BLaER1 (cell line): ENCODE data around the gene TSNAX.

Experiments
- H3K27ac ChIP-seq: shearing (Covaris generic); formaldehyde crosslinking; 2 replicates; pipeline ENCODE4 v1.8.1; 2022
- H3K27me3 ChIP-seq: shearing (Covaris generic); formaldehyde crosslinking; 2 replicates; pipeline ENCODE4 v1.8.1; 2022
- H3K36me3 ChIP-seq: shearing (Covaris generic); formaldehyde crosslinking; 2 replicates; pipeline ENCODE4 v1.8.1; 2022
- H3K4me1 ChIP-seq: shearing (Covaris generic); formaldehyde crosslinking; 2 replicates; pipeline ENCODE4 v1.8.1; 2022
- H3K4me2 ChIP-seq: shearing (Covaris generic); formaldehyde crosslinking; 2 replicates; pipeline ENCODE4 v1.8.1; 2022
- H3K4me3 ChIP-seq: shearing (Covaris generic); formaldehyde crosslinking; 2 replicates; pipeline ENCODE4 v1.8.1; 2022
- H3K9ac ChIP-seq: shearing (Covaris generic); formaldehyde crosslinking; 2 replicates; pipeline ENCODE4 v1.8.1; 2022
- H3K9me3 ChIP-seq: shearing (Covaris generic); formaldehyde crosslinking; 2 replicates; pipeline ENCODE4 v1.8.1; 2022
- H4K20me1 ChIP-seq: shearing (Covaris generic); formaldehyde crosslinking; 2 replicates; pipeline ENCODE4 v1.8.1; 2022
- Cebpa-rat ChIP-seq: shearing (Covaris generic); IDR thresholded peaks from 2 replicates; pipeline ENCODE4 v1.8.1; 2022

TSNAX gene

DNA sequence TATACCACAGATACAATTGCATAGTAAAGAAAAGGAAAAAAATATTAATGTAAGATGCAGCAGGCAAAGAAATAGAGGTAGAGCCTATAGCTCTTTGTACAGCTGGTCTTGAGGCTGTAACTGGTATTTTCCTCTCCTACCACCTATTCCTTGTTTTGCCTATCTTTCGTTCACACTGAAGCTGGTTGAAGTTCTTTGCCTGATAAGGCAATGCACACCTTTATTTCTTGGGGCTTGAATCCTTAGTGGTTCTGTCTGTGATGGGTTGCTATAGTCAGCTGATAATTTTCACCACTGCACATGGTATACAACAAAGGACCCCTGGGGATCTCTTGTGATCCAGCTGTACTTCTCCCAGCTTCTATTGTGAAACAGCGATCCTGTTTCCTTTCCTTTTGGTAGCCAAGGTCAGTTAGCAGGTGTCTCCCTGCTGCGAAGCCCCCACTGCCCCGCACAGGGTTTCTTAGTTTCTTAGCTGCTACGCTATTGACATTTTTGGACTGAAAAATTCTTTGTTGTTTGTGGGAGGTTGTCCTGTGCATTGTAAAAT is 9.9 kb upstream of the TSNAX start:
- no peak overlapping the region for H3K4me3 ChIP-seq
- H3K9me3 ChIP-seq: no peaks in the 10 kb centered on the region
- no peaks in the 10 kb centered on the region for H3K27me3 ChIP-seq
- H3K4me1 ChIP-seq: peaks cover 25% of the 10 kb centered on the region
- H3K9ac ChIP-seq: no peak overlapping the region
- no peaks in the 10 kb centered on the region for H3K36me3 ChIP-seq
- H3K27ac ChIP-seq: no peak overlapping the region
- TF ChIP-seq Cebpa-rat: no peak
- H4K20me1 ChIP-seq: no peaks in the 10 kb centered on the region
- H3K4me2 ChIP-seq: peak overlapping the region; percentile 21

DNA sequence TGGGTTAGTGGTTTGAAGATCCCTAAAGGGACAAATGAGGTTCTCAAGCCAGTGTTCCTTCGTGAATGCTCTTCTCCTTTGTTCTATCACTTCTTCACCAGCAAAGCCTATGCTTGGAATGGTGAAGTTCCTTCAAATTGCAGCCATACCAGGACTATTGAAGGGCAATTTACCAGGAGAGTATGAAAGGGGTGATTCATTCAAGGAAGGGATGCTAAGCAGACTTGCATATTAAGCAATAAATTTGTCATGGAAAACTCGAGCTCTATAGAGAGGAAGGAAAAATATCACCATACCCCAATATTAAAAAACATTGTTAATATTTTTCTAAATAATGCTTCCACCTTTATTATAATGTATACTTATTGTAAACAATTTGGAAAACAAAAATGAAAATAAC is 9.3 kb upstream of the TSNAX start:
- H3K27me3 ChIP-seq: no peaks in the 10 kb centered on the region

GRCh38 chr1:231522038-231522437 is 6.4 kb upstream of the TSNAX start:
- H3K27me3 ChIP-seq: no peaks in the 10 kb centered on the region
- H3K36me3 ChIP-seq: no peaks in the 10 kb centered on the region
- H4K20me1 ChIP-seq: no peaks in the 10 kb centered on the region
- no peak overlapping the region for H3K4me2 ChIP-seq
- H3K9me3 ChIP-seq: no peaks in the 10 kb centered on the region
- no peak overlapping the region for H3K27ac ChIP-seq
- H3K4me3 ChIP-seq: no peak overlapping the region
- peaks cover 14% of the 10 kb centered on the region for H3K4me1 ChIP-seq
- no peak for TF ChIP-seq Cebpa-rat
- no peak overlapping the region for H3K9ac ChIP-seq

More for the DNA sequence above, 9.3 kb upstream of the TSNAX start:
- H3K4me3 ChIP-seq: no peak overlapping the region
- no peaks in the 10 kb centered on the region for H3K36me3 ChIP-seq
- H3K4me1 ChIP-seq: peaks cover 25% of the 10 kb centered on the region
- no peaks in the 10 kb centered on the region for H3K9me3 ChIP-seq
- H4K20me1 ChIP-seq: no peaks in the 10 kb centered on the region
- no peak for TF ChIP-seq Cebpa-rat
- H3K27ac ChIP-seq: no peak overlapping the region
- H3K4me2 ChIP-seq: no peak overlapping the region
- no peak overlapping the region for H3K9ac ChIP-seq

DNA sequence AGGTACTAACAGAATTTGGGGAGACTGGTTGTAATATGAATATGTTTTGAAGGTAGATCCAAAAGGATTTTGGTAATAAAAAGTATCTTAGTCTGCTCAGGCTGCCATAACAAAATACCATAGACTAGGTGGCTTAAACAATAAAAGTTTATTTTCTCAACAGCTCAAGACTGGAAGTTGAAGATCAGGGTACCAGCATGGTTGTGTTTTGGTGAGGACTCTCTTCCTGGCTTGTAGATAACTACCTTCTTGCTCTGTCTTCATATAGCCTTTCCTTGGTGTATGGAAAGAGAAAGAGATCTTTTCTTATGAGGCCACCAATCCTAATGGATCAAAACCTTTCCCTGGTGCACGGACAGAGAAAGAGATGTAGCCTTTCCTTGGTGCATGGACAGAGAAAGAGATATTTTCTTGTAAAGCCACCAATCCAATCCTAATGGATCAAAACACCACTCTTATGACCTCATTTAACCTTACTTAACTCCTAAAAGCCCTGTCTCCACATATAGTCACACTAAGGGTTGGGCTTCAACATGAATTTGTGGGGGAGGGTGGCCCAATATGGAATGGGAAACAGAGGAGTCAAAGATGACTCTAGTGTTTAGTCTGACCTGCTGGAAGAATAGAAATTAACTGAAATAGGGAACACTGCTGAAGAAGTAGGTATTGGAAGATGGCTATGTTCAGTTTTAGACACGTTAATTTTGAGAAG is 5.4 kb upstream of the TSNAX start:
- Histone ChIP-seq H3K9ac (no peak overlapping the region), H3K27me3 (no peaks in the 10 kb centered on the region), H3K4me1 (peaks cover 23% of the 10 kb centered on the region), H3K4me2 (no peak overlapping the region), H4K20me1 (no peaks in the 10 kb centered on the region), H3K36me3 (no peaks in the 10 kb centered on the region), H3K4me3 (no peak overlapping the region), H3K27ac (no peak overlapping the region), H3K9me3 (no peaks in the 10 kb centered on the region)
- TF ChIP-seq Cebpa-rat: no peak

GRCh38 chr1:231523816-231524215 is 4.7 kb upstream of the TSNAX start:
- no peak for TF ChIP-seq Cebpa-rat
- H3K9ac ChIP-seq: no peak overlapping the region

DNA sequence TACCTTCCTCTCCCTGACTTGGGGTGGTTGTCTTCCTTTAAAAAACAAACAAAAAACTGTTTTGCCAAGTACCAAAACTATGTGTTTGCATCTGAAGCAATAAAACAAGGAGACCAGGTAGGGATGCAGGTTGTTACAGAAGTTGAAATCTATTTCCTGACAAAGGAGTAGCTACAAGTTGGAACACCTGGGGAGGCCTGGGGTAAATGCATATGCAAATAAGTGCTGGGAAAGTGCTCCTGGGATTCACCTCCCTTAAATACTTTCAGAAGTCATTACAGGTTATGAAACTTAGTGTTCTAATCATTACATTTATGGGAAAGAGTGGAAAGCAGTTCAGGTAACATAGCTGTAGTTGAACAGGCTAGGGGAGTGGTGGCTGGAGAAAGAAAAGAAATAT is 1.9 kb upstream of the TSNAX start:
- peaks cover 28% of the 10 kb centered on the region for H3K4me1 ChIP-seq
- H3K4me2 ChIP-seq: no peak overlapping the region
- H3K9me3 ChIP-seq: peaks cover 10% of the 10 kb centered on the region; the same call in 1 of the 2 replicates
- H3K9ac ChIP-seq: no peak overlapping the region
- no peak for TF ChIP-seq Cebpa-rat
- H3K36me3 ChIP-seq: peaks cover 11% of the 10 kb centered on the region
- no peak overlapping the region for H3K4me3 ChIP-seq
- no peaks in the 10 kb centered on the region for H3K27me3 ChIP-seq
- H4K20me1 ChIP-seq: no peaks in the 10 kb centered on the region
- H3K27ac ChIP-seq: no peak overlapping the region

More at GRCh38 chr1:231523816-231524215, 4.7 kb upstream of the TSNAX start:
- H3K4me2 ChIP-seq: no peak overlapping the region
- H3K4me3 ChIP-seq: no peak overlapping the region
- no peak overlapping the region for H3K27ac ChIP-seq
- H3K4me1 ChIP-seq: peaks cover 18% of the 10 kb centered on the region
- H3K9me3 ChIP-seq: no peaks in the 10 kb centered on the region
- no peaks in the 10 kb centered on the region for H4K20me1 ChIP-seq
- no peaks in the 10 kb centered on the region for H3K27me3 ChIP-seq
- H3K36me3 ChIP-seq: no peaks in the 10 kb centered on the region

GRCh38 chr1:231527586-231528171 is 790 bp upstream of the TSNAX start:
- H3K9me3 ChIP-seq: peaks cover 13% of the 10 kb centered on the region; the same call in 1 of the 2 replicates
- H3K4me1 ChIP-seq: peaks cover 39% of the 10 kb centered on the region
- peak overlapping the region; percentile 86 for H3K4me2 ChIP-seq
- H3K27me3 ChIP-seq: no peaks in the 10 kb centered on the region
- TF ChIP-seq Cebpa-rat: no peak
- H3K36me3 ChIP-seq: peaks cover 20% of the 10 kb centered on the region
- H3K4me3 ChIP-seq: peak overlapping the region; percentile 76
- H4K20me1 ChIP-seq: no peaks in the 10 kb centered on the region
- H3K27ac ChIP-seq: peak overlapping the region; percentile 93
- H3K9ac ChIP-seq: peak overlapping the region; percentile 89

DNA sequence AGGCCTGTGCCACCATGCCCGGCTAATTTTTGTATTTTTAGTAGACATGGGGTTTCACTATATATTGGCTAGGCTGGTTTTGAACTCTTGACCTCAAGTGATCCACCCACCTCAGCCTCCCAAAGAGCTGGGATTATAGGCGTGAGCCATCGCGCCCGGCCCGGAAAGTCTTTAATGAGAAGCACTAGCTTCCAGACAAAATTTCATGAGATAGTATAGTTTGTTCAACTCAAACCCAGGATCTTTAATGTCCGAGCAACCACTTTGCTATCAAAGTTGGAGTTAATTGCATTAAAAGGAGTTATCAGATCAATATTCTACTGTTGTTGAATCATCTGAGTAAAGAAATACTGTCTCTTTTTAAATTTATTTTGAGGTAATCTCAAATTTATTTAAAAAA is 4.8 kb downstream of the TSNAX start:
- Histone ChIP-seq H3K4me2 (peak overlapping the region; percentile 49), H3K27ac (0 out of 2 replicates have a peak overlapping the region, but pooled peaks have one; percentile 12), H3K9ac (no peak overlapping the region), H3K9me3 (peaks cover 26% of the 10 kb centered on the region), H3K4me1 (peaks cover 71% of the 10 kb centered on the region), H3K27me3 (no peaks in the 10 kb centered on the region), H3K36me3 (peaks cover 46% of the 10 kb centered on the region), H4K20me1 (peaks cover 28% of the 10 kb centered on the region; the same call in 1 of the 2 replicates), H3K4me3 (no peak overlapping the region)
- no peak for TF ChIP-seq Cebpa-rat

- Histone ChIP-seq H3K4me3 (no peak overlapping the region; the same call in 1 of the 2 replicates), H4K20me1 (peaks cover 28% of the 10 kb centered on the region; the same call in 1 of the 2 replicates), H3K4me1 (peaks cover 69% of the 10 kb centered on the region), H3K27ac (peak overlapping the region; percentile 61), H3K9ac (no peak overlapping the region; the same call in 1 of the 2 replicates), H3K9me3 (peaks cover 41% of the 10 kb centered on the region), H3K4me2 (peak overlapping the region; percentile 83), H3K27me3 (no peaks in the 10 kb centered on the region), H3K36me3 (peaks cover 61% of the 10 kb centered on the region)
- TF ChIP-seq Cebpa-rat: no peak
These were observed 6.3 kb downstream of the TSNAX start for GRCh38 chr1:231534703-231535159.

DNA sequence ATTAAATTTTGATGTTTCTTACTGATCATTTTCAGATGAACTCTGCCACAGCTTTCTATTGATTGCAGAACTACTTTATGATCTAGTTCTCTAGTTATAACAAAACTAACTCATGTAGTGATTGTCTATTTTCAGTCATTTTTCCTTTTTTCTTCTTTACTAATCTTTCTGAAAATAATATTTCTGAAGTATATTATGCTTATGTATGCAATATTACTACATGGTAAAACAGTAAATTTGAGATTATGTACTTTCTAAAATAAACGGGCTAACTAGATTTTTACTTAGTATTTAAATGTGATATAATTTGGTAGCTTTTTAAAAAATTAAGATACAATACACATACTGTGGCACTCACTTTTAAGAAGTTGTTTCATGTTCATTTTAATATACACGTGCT is 7.6 kb downstream of the TSNAX start:
- peak overlapping the region; percentile 83 for H3K4me2 ChIP-seq
- no peak for TF ChIP-seq Cebpa-rat
- H3K4me3 ChIP-seq: no peak overlapping the region
- H3K36me3 ChIP-seq: peaks cover 68% of the 10 kb centered on the region
- peak overlapping the region; percentile 61; the same call in 1 of the 2 replicates for H3K27ac ChIP-seq
- peaks cover 28% of the 10 kb centered on the region; the same call in 1 of the 2 replicates for H4K20me1 ChIP-seq
- no peak overlapping the region for H3K9ac ChIP-seq
- H3K4me1 ChIP-seq: peaks cover 56% of the 10 kb centered on the region
- peaks cover 48% of the 10 kb centered on the region for H3K9me3 ChIP-seq
- no peaks in the 10 kb centered on the region for H3K27me3 ChIP-seq
